ENCODE data around the gene CST9.

- TF ChIP-seq CTCF (IDR thresholded peaks at IDR 0.05) (no peak), POLR2AphosphoS5 (IDR thresholded peaks at IDR 0.05) (no peak), POLR2A (IDR thresholded peaks at IDR 0.05) (no peak)
Observed at GRCh38 chr20:23652926-23653325, 47.2 kb upstream of the CST9 start.
